DOHH2 (cell line): Measurements from ENCODE around the gene ACLY.
"Not testable (repeated sequence)": the region's sequence is repeated elsewhere in the genome, so short reads cannot be mapped to it uniquely, and the experiment has no call there.

Experiments used
- H3F3A ChIP-seq: fragments of 200-600 bp; sonication (generic), shearing (Covaris generic); 2 replicates; pipeline ENCODE4 v1.6.0; 2016; ENCODE audit warnings: antibody characterized with exemption, mild to moderate bottlenecking; ENCODE audit not compliant: control insufficient read depth, insufficient read depth
- H3K27ac ChIP-seq: fragments of 200-600 bp; sonication (generic); 2 replicates; pipeline ENCODE4 v1.5.1; 2014; ENCODE audit warnings: low read depth, mild to moderate bottlenecking, low read length, moderate library complexity
- H3K27me3 ChIP-seq: fragments of 200-600 bp; sonication (generic); 2 replicates; pipeline ENCODE4 v1.6.1; 2014; ENCODE audit warnings: mild to moderate bottlenecking, low read length, mixed read lengths; ENCODE audit not compliant: control insufficient read depth
- H3K36me3 ChIP-seq: fragments of 200-600 bp; sonication (generic); 2 replicates; pipeline ENCODE4 v1.6.1; 2014; ENCODE audit warnings: mild to moderate bottlenecking, low read length, moderate library complexity, mixed read lengths; ENCODE audit not compliant: control insufficient read depth
- H3K4me1 ChIP-seq: fragments of 200-600 bp; sonication (generic); 2 replicates; pipeline ENCODE4 v1.6.1; 2014; ENCODE audit warnings: mild to moderate bottlenecking, low read length, mixed read lengths; ENCODE audit not compliant: control insufficient read depth
- H3K4me2 ChIP-seq: fragments of 200-600 bp; sonication (generic); 2 replicates; pipeline ENCODE4 v1.6.0; 2014; ENCODE audit warnings: mild to moderate bottlenecking, low read length, moderate library complexity
- H3K4me3 ChIP-seq: fragments of 200-600 bp; sonication (generic); 2 replicates; pipeline ENCODE4 v1.5.1; 2014; ENCODE audit warnings: mild to moderate bottlenecking, low read length, mixed read lengths
- H3K79me2 ChIP-seq: fragments of 200-600 bp; sonication (generic); 2 replicates; pipeline ENCODE4 v1.6.1; 2014; ENCODE audit warnings: mild to moderate bottlenecking, low read length, mixed read lengths; ENCODE audit not compliant: control insufficient read depth
- H3K9me2 ChIP-seq: fragments of 200-600 bp; sonication (generic); replicated peaks from 2 replicates; pipeline ENCODE4 v1.6.1; 2014; ENCODE audit warnings: mild to moderate bottlenecking, low read length, mixed read lengths; ENCODE audit not compliant: control insufficient read depth
- H3K9me3 ChIP-seq: fragments of 200-600 bp; sonication (generic); 2 replicates; pipeline ENCODE4 v1.6.1; 2014; ENCODE audit warnings: antibody characterized with exemption, low read length, mixed read lengths; ENCODE audit not compliant: control insufficient read depth, insufficient read depth
- H4K20me1 ChIP-seq: fragments of 200-600 bp; sonication (generic); 2 replicates; pipeline ENCODE4 v1.6.0; 2014; ENCODE audit warnings: low read depth, mild to moderate bottlenecking, antibody characterized with exemption, low read length, moderate library complexity; ENCODE audit not compliant: control insufficient read depth, insufficient read depth
- EZH2phosphoT487 ChIP-seq: fragments of 200-600 bp; sonication (generic); IDR thresholded peaks from 2 replicates; pipeline ENCODE4 v1.6.1; 2017; ENCODE audit warnings: borderline replicate concordance, mild to moderate bottlenecking, antibody characterized with exemption, low read length, moderate library complexity, mixed read lengths
- TF ChIP-seq, protein P1 (sequence below): fragments of 200-600 bp; sonication (generic); IDR thresholded peaks from one replicate; pipeline ENCODE4 v1.5.1; 2014; ENCODE audit warnings: antibody characterized with exemption, mild to moderate bottlenecking, low read depth, low read length; ENCODE audit not compliant: poor library complexity, severe bottlenecking

ACLY gene

DNA sequence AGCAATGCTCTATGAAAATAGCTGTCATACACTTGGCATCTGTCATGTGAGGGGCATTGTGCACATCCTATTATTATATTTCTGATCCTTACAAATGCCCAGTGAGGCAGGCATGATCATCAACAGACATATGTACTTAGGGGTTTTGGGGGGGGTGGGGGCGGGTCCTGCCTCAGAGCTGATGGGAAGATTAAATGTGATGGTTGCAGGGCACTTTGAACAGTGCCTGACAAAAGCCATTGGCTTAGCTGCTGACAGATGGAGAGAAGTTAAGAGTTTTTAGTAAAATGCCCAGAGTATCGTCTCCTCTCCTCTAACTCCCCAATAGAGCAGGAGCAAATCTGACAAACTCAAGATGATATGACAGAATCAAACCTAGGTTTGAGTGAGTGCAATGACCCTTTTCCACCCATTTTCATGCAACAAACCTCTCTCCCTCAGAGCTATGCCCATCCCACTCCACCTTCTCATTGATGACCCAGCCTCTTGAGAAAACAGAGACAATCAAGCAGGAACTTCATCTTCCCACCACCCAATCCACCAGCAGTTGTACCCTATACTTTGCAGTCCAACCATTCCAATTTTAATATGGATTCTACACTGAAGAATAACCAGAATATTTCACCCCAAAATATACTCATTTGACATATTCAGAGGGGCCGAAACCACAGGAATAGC is 58.4 kb downstream of the ACLY start:
- Histone ChIP-seq H3K4me1 (peaks cover 21% of the 10 kb centered on the region), H3K4me3 (no peak overlapping the region), H3F3A (no peaks in the 10 kb centered on the region), H3K79me2 (peaks cover 94% of the 10 kb centered on the region), H3K27ac (no peak overlapping the region), H3K9me3 (no peaks in the 10 kb centered on the region), H4K20me1 (peaks cover 20% of the 10 kb centered on the region), H3K27me3 (no peaks in the 10 kb centered on the region), H3K9me2 (no peaks in the 10 kb centered on the region), H3K4me2 (no peak overlapping the region), H3K36me3 (peaks cover 11% of the 10 kb centered on the region)
- TF ChIP-seq, protein P1, sequence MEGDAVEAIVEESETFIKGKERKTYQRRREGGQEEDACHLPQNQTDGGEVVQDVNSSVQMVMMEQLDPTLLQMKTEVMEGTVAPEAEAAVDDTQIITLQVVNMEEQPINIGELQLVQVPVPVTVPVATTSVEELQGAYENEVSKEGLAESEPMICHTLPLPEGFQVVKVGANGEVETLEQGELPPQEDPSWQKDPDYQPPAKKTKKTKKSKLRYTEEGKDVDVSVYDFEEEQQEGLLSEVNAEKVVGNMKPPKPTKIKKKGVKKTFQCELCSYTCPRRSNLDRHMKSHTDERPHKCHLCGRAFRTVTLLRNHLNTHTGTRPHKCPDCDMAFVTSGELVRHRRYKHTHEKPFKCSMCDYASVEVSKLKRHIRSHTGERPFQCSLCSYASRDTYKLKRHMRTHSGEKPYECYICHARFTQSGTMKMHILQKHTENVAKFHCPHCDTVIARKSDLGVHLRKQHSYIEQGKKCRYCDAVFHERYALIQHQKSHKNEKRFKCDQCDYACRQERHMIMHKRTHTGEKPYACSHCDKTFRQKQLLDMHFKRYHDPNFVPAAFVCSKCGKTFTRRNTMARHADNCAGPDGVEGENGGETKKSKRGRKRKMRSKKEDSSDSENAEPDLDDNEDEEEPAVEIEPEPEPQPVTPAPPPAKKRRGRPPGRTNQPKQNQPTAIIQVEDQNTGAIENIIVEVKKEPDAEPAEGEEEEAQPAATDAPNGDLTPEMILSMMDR, result no peak

DNA sequence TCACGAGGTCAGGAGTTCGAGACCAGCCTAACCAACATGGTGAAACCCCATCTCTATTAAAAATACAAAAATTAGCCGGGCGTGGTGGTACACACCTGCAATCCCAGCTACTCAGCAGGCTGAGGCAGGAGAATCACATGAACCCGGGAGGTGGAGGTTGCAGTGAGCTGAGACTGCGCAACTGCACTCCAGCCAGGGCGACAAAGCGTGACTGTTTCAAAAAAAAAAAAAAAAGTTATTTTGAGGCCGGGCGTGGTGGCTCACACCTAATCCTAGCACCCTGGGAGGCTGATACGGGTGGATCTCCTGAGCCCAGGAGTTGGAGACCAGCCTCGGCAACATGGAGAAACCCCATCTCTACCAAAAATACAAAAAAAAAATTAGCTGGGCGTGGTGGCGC is 67.4 kb downstream of the ACLY start:
- H3F3A ChIP-seq, result peaks cover 39% of the 10 kb centered on the region
- H3K4me3 ChIP-seq, result peak overlapping the region; percentile 56
- peak overlapping the region; percentile 64 for H3K4me2 ChIP-seq
- peaks cover 96% of the 10 kb centered on the region for H3K79me2 ChIP-seq
- not testable (repeated sequence) for H3K9me3 ChIP-seq, H3K9me2 ChIP-seq, H4K20me1 ChIP-seq, H3K27me3 ChIP-seq
- peaks cover 55% of the 10 kb centered on the region for H3K4me1 ChIP-seq
- peak overlapping the region; percentile 72 for H3K27ac ChIP-seq
- peaks cover 41% of the 10 kb centered on the region for H3K36me3 ChIP-seq

DNA sequence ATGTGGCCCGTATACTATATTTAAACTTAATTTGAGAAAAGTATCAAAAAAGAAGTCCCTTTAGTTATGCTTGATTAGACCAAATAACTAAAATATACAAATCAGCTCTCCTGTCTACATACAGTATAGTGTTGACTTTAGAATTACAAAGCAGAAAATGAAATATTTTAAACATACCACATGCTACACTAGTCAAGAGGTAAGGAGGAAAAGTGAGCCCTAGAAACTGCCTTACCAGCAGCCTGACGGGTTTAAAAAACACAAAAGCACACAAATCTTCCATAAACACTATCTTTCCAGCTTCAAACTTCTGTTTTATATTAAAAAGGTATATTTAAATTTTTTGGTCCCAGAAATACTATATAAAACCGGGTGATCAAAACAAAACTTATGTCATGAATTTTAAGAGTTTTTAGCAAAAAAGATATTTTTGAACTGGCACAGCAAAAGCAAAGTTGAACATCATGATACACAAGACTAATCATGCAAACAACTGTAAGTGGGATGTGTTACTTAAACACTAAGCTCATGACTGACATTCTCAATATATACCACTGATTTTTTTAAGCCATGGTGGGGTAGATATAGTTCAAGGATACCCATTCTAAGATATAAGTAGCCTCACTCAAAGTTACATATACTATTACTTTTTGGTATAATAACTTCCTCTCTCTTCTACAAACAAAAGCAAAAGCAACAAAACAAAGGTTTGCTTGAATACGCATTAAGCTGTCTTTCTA is 69.3 kb downstream of the ACLY start:
- Histone ChIP-seq H3K36me3 (peaks cover 34% of the 10 kb centered on the region), H3K9me3 (no peaks in the 10 kb centered on the region), H3K79me2 (peaks cover 76% of the 10 kb centered on the region), H3K4me3 (peak overlapping the region; percentile 56), H4K20me1 (peaks cover 3% of the 10 kb centered on the region), H3K4me2 (peak overlapping the region; percentile 64), H3K27me3 (no peaks in the 10 kb centered on the region), H3F3A (peaks cover 36% of the 10 kb centered on the region), H3K9me2 (no peaks in the 10 kb centered on the region), H3K4me1 (peaks cover 55% of the 10 kb centered on the region), H3K27ac (peak overlapping the region; percentile 72)
- no peak for TF ChIP-seq EZH2phosphoT487
- TF ChIP-seq, protein P1, result no peak

DNA sequence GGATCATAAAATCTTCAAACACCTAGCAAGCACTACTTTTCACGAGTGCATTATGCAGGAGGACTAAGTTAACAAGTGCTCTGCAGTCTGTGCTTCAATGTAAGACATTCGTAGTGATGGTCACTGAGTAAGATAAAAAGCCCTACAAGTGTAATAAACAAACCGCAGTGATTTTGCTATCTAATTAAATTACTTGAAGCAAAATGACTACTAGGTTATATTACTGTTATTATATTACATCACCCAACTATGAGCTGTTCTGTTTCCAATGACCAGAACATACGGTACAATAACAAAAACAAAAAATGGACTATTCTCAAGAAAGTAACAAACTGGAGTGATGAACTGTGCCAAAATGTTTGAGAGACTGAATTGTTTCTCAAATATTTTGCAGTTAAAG is 70.0 kb downstream of the ACLY start:
- H3F3A ChIP-seq, result peaks cover 30% of the 10 kb centered on the region
- H3K27ac ChIP-seq, result peak overlapping the region; percentile 72
- H3K9me3 ChIP-seq, result no peaks in the 10 kb centered on the region
- peak overlapping the region; percentile 56 for H3K4me3 ChIP-seq
- H3K4me1 ChIP-seq, result peaks cover 55% of the 10 kb centered on the region
- TF ChIP-seq, protein P1, result no peak
- no peak for TF ChIP-seq EZH2phosphoT487
- peaks cover 27% of the 10 kb centered on the region for H3K36me3 ChIP-seq
- no peaks in the 10 kb centered on the region for H3K9me2 ChIP-seq
- H4K20me1 ChIP-seq, result no peaks in the 10 kb centered on the region; the same call in 1 of the 2 replicates
- peaks cover 70% of the 10 kb centered on the region for H3K79me2 ChIP-seq
- no peaks in the 10 kb centered on the region for H3K27me3 ChIP-seq
- H3K4me2 ChIP-seq, result peak overlapping the region; percentile 64
